Fibroblast of gingiva (primary cell): Measurements from ENCODE around the gene IL21.
"Not testable (repeated sequence)": the region's sequence is repeated elsewhere in the genome, so short reads cannot be mapped to it uniquely, and the experiment has no call there.

Experiments
- DNase-seq: peaks from one replicate; pipeline ENCODE4 v3.0.0-alpha.2; 2011; ENCODE audit warnings: low read depth

IL21 gene

DNA sequence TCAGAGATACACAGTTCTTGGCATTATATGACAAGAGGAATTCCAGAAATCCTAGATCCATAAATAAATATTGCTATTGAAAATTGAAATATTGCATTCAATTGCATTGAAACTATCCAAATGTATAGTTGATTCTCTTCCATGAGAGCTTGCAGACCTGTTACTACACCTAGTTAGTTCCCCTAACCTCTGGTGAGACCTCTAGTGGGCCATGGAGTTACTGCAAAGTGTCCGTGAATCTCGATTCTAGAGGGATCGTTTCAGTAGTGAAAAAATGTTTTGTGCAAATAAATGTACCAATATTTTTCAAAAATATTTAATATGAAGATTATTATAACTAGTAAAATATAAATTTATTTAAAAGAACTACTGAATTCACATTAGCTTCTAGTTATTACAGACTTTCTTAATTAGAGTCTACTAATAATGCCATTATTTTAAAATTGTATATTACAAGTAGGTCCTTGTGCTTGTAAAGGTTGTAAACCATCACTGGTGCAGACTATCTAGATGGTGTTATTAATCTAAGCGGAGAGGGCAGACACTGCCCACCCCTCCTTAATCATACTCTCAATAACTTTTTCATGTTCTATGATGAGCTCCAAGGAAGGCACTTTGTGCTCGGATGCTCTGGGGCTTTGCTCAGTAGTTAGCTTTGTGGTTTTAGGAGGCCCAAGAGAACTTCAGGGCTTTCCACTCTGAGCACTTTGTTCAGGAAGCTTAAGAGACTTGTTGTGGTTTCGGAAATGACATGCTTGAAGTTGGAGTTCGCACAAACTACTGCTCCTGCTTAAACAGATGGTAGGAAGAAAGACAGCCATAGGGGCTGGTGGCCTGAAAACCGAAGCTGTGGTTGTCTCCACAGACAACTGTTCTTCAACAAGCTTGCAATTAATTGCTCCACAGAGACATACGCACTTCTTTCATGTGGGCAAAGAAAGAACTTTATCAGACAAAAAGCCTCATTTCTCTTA lies 42.8 kb downstream of the IL21 start:
- no peak for DNase-seq

DNA sequence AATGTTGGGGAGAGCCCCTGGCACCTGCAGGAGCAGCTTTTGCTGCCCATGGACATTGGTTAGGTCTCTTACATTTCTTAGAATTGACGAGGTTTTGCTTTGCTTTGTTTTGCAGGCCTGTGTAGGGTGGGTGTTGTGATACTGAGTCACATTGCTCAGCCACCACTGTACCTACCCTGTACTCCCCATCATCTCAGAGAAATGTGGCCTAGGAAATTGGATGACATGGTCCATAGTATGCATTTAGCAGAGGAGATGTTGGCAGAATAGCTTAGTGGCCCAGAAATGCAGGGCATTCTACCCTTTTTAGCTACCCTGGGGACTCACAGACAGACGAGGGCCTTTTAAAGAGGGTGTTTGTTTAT lies 43.7 kb downstream of the IL21 start:
- no peak for DNase-seq

DNA sequence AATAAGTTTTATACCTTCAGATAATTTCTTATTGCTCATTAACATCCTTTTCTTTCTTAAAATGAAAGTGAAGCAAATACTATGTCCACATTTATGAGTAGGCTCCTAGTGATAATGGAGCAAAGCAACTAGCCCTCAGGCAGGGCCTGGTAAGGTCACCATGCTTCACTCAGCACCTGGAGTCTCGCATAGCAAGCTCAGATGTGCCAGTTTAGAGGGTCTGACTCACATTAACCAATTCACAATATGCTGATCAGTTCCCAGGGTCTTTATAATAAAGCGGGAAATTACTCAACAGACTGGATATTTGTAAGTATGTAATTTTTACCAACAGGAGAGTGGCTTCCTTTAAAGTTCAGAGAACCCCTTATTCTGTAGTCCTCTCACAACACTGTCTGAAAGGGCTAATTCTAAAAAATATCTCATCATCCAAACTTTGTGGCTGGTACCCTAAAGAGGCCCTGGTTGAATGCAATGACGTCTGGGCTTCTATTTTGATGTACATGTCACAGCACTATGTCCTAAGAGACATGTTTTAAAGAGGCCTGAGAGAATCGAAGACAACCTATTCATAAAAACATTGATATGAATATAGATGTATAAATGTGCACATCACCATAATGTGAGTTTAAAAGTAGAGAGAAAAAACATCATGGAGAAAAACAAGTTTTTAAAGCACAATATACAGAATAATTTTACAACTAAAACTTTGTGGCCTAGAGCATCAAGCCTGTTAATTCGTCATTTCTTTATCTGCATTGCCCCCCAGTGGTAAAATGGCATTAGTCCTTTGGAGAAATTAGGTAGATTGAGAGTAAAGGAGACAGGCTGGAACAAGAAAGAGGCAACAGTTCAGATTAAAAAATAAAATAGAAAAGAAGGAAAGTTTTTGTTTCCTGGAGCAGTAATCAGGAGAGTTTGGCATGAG lies 44.3 kb downstream of the IL21 start:
- peak; percentile 32 for DNase-seq

DNA sequence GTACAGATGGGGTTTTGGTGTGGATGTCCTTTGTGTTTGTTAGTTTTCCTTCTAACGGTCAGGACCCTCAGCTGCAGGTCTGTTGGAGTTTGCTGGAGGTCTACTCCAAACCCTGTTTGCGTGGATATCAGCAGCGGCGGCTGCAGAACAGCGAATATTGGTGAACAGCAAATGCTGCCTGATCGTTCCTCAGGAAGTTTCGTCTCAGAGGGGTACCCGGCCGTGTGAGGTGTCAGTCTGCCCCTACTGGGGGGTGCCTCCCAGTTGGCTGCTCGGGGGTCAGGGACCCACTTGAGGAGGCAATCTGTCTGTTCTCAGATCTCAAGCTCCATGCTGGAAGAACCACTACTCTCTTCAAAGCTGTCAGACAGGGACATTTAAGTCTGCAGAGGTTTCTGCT lies 46.5 kb downstream of the IL21 start:
- not testable (repeated sequence) for DNase-seq

DNA sequence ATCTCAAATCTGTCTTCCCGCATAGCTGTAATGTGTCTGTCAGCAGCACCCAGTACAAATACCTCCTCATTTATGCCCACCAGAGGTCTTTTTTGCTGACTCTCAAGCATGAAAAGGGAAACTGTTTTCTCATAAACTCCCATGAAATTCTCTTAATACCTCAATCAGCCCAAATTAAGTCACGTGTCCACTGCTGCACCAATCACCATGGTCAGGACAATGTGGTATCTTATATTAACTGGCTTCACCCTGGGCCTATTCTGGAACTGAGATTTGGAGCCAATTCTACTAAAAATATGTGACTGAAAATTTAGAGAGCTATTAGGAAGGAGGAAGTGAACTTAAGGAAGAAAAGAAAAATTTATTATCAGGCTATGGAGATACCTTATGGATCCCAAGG lies 58.4 kb downstream of the IL21 start:
- DNase-seq = no peak
